Testis (tissue), 3 donors: Measurements from ENCODE around the gene LRRC3. TPM values are rescaled to one million over a fixed set of nuclear protein-coding genes. Genes with fewer than 3 reads are reported as not detected.
"Not testable (repeated sequence)": the region's sequence is repeated elsewhere in the genome, so short reads cannot be mapped to it uniquely, and the experiment has no call there.

Source experiments
- DNase-seq: peaks from one replicate; pipeline ENCODE4 v3.0.0-alpha.2; 2019
- H3K27ac ChIP-seq, 2 donors: fragments of 200-600 bp; sonication (generic); one replicate each; pipeline ENCODE4 v1.5.1; 2019
- H3K27me3 ChIP-seq: fragments of 200-600 bp; sonication (generic); one replicate; pipeline ENCODE4 v1.5.1; 2019
- H3K36me3 ChIP-seq: fragments of 200-600 bp; sonication (generic); one replicate; pipeline ENCODE4 v1.5.1; 2017; ENCODE audit warnings: low read depth; ENCODE audit errors: missing control alignments
- H3K4me1 ChIP-seq: fragments of 200-600 bp; sonication (generic); one replicate; pipeline ENCODE4 v1.5.1; 2019
- H3K4me3 ChIP-seq, 2 donors: fragments of 200-600 bp; sonication (generic); one replicate each; pipeline ENCODE4 v1.5.1; 2017 to 2019
- H3K9me3 ChIP-seq: fragments of 200-600 bp; sonication (generic); one replicate; pipeline ENCODE4 v1.5.1; 2017
- POLR2A ChIP-seq: fragments of 450-650 bp; IDR thresholded peaks from one replicate; pipeline ENCODE4 v1.6.1; 2017; ENCODE audit warnings: antibody characterized with exemption, mild to moderate bottlenecking, moderate library complexity
- WGBS, 2 donors: methylation state at CpG; one replicate each; pipeline ENCODE4 v1.1.5; 2018; 5-methylcytosine and 5-hydroxymethylcytosine counted together
- intact Hi-C: fragments of 100-400 bp; cut with DNase I; formaldehyde crosslinking; loops from one replicate; pipeline ENCODE4 v1.15.1; 2023; ENCODE audit warnings: low total_unique reads
- polyA plus RNA-seq: library from polyadenylated mRNA; stranded (reverse); fragments of 350-450 nt; fragmentation: Illumina TruSeq; extraction: RNeasy Lipid Tissue Mini Kit (QIAGEN cat#74804); gene quantifications from one replicate; pipeline ENCODE4 v1.2.3, GENCODE V29; 2014; ENCODE audit warnings: low read depth, low replicate concordance; ENCODE audit not compliant: insufficient read depth
- total RNA-seq, 2 donors: library from RNA; depleted of rRNA; stranded (reverse); fragments of >200 nt; gene quantifications; one replicate each; pipeline ENCODE4 v1.2.3, GENCODE V29; 2016
- TF ChIP-seq, protein P1 (sequence below), 3 experiments: fragments of 450-650 bp in 2 of 3; fragments of 200-600 bp in 1 of 3; sonication (generic) in 1 of 3; IDR thresholded peaks; one replicate each; pipeline ENCODE4 v1.5.1; 2016 to 2019; ENCODE audit warnings: antibody characterized with exemption in 3 of 3, mild to moderate bottlenecking in 2 of 3, moderate library complexity in 1 of 3

Gene LRRC3
- total and polyA plus RNA-seq, 3 donors from 2014 or later: 4.9 to 11.8 (median 8.3) TPM

DNA sequence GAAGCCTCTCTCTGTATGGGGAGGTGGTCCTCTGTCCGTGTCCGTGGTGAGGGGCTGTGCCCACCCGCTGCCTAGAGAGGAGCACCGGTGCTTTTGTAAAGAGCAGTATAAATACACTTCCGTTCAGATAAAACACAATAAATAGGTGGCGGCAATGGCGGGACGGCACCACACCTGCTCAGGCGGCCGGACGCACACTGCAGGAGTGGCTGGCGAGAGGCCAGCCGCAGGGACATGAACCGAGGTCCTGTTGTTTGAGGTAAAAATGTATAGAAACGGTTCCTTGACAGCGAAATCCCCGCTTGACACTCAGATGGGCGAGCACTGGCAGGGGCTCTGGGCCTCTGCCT lies 43.9 kb downstream of the LRRC3 start:
- Histone ChIP-seq H3K4me3 (no peak overlapping the region), H3K27ac (no peak overlapping the region), H3K27me3 (no peaks in the 10 kb centered on the region), H3K4me1 (no peaks in the 10 kb centered on the region), H3K36me3 (no peaks in the 10 kb centered on the region), H3K9me3 (no peaks in the 10 kb centered on the region)
- no peak for TF ChIP-seq POLR2A
- TF ChIP-seq, protein P1, sequence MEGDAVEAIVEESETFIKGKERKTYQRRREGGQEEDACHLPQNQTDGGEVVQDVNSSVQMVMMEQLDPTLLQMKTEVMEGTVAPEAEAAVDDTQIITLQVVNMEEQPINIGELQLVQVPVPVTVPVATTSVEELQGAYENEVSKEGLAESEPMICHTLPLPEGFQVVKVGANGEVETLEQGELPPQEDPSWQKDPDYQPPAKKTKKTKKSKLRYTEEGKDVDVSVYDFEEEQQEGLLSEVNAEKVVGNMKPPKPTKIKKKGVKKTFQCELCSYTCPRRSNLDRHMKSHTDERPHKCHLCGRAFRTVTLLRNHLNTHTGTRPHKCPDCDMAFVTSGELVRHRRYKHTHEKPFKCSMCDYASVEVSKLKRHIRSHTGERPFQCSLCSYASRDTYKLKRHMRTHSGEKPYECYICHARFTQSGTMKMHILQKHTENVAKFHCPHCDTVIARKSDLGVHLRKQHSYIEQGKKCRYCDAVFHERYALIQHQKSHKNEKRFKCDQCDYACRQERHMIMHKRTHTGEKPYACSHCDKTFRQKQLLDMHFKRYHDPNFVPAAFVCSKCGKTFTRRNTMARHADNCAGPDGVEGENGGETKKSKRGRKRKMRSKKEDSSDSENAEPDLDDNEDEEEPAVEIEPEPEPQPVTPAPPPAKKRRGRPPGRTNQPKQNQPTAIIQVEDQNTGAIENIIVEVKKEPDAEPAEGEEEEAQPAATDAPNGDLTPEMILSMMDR (IDR thresholded peaks at IDR 0.05): no peak
- intact Hi-C loops: no loop called here
- WGBS, 2 donors: 88 to 90% methylated on average over 18 of the region's 18 CpGs
- DNase-seq: no peak

DNA sequence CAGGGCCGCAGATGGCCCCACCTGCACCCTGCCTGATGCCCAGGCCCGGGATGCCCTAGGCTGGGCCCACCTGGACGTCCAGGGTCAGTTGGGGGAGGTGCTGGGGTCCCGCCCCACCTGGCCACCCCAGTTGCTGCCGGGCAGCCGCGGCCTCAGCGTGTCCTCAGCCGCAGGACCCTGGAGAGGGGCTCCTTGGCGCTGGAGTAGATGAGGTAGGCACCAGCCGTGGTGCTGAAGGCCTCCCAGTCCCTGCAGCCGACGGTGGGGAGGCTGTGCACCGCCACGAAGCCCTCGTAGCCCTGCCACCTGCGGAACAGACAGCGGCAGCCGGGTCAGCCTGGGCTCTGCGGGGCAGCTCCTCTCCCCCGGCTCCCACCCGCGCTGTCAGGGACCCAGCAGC lies 44.3 kb downstream of the LRRC3 start:
- no peak for TF ChIP-seq POLR2A
- TF ChIP-seq, protein P1 (IDR thresholded peaks at IDR 0.05): no peak
- WGBS, 2 donors: 85 to 89% methylated on average over 14 to 23 of the region's 23 CpGs
- Histone ChIP-seq H3K27me3 (no peaks in the 10 kb centered on the region), H3K27ac (no peak overlapping the region), H3K4me3 (no peak overlapping the region), H3K9me3 (no peaks in the 10 kb centered on the region), H3K4me1 (no peaks in the 10 kb centered on the region), H3K36me3 (no peaks in the 10 kb centered on the region)
- intact Hi-C loops: no loop called here
- no peak for DNase-seq

DNA sequence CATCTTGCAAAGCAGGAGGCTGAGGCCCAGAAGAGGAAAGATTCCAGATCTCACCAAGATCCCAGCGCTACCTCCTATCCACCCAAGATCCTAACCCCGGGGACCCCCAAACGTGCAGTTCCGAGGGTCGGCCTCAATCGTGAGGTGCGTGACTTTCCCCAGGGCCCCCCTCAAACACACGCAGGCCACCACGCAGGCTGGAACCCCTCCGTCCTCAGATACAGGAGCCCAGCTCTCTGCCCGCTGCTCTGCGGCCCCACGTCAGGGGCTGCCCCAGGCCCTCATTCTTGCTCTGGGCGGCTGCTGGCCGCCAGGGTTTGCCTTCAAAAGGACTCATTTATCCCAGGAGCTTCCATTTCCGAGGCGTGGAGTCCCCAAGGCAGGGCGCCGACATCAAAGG lies 44.8 kb downstream of the LRRC3 start:
- Histone ChIP-seq H3K27ac (no peak overlapping the region), H3K4me3 (no peak overlapping the region), H3K4me1 (no peaks in the 10 kb centered on the region), H3K27me3 (no peaks in the 10 kb centered on the region), H3K9me3 (no peaks in the 10 kb centered on the region), H3K36me3 (no peaks in the 10 kb centered on the region)
- intact Hi-C loops: no loop called here
- no peak for DNase-seq
- 91 to 94% methylated on average over 19 of the region's 19 CpGs for WGBS, 2 donors
- TF ChIP-seq POLR2A: no peak
- TF ChIP-seq, protein P1 (IDR thresholded peaks at IDR 0.05): no peak

DNA sequence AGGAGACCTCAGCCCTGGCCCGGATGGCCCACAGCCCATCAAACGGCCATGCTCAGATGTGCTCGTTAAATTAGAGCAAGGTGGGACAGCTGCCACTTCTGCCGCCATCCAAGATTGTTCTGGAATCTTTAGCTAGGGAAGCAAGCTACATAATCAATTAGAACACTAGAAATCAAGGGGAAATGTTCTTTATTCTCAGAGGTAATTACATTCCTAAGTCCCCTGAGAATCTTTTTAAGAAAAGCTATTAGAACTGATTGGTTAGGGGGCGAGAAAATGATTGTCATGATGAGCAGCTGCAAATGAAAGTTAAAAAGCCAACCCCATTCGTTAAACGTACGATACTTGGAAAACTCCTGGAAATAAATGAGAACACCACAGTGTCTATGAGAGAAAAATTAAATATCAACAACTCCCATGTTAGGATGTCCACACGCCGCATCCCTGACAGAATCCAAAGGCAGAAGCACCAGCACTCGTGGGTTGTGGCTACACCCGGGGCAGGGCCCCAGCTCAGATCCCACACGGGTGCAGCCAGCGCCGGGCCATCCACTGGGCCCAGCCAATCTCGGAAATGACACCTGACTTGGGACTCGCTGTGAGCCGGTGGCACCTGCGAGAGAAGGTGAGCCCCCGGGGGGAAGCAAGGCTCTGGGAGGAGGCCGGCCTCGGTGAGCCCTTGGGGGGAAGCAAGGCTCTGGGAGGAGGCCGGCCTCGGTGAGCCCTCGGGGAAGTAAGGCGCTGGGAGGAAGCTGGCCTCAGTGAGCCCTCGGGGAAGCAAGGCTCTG lies 47.1 kb downstream of the LRRC3 start:
- intact Hi-C loops: no loop called here
- Histone ChIP-seq H3K27me3 (no peaks in the 10 kb centered on the region), H3K4me3 (no peak overlapping the region), H3K9me3 (no peaks in the 10 kb centered on the region), H3K4me1 (no peaks in the 10 kb centered on the region), H3K36me3 (no peaks in the 10 kb centered on the region), H3K27ac (no peak overlapping the region)
- 81 to 86% methylated on average over 13 to 27 of the region's 27 CpGs for WGBS, 2 donors
- TF ChIP-seq, protein P1 (IDR thresholded peaks at IDR 0.05): no peak
- TF ChIP-seq POLR2A: no peak
- no peak for DNase-seq

DNA sequence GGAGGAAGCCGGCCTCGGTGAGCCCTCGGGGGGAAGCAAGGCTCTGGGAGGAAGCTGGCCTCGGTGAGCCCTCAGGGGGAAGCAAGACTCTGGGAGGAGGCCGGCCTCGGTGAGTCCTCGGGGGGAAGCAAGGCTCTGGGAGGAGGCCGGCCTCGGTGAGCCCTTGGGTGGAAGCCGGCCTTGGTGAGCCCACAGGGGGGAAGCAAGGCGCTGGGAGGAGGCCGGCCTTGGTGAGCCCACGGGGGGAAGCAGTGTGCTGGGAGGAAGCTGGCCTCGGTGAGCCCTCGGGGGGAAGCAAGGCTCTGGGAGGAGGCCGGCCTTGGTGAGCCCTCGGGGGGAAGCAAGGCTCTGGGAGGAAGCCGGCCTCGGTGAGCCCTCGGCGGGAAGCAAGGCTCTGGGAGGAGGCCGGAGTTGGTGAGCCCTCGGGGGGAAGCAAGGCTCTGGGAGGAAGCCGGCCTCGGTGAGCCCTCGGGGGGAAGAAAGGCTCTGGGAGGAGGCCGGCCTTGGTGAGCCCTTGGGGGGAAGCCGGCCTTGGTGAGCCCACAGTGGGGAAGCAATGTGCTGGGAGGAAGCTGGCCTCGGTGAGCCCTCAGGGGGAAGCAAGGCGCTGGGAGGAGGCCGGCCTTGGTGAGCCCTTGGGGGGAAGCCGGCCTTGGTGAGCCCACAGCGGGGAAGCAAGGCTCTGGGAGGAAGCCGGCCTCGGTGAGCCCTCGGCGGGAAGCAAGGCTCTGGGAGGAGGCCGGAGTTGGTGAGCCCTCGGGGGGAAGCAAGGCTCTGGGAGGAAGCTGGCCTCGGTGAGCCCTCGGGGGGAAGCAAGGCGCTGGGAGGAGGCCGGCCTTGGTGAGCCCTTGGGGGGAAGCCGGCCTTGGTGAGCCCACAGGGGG lies 47.9 kb downstream of the LRRC3 start:
- H3K4me3 ChIP-seq, H3K9me3 ChIP-seq, intact Hi-C loops, H3K27ac ChIP-seq, H3K4me1 ChIP-seq, H3K36me3 ChIP-seq, H3K27me3 ChIP-seq, DNase-seq: not testable (repeated sequence)
- 78 to 81% methylated on average over 35 to 44 of the region's 44 CpGs for WGBS, 2 donors
